NCI-H2107 (cell line): Measurements from ENCODE around the gene R3HDM2.

Source experiments
- DNase-seq: peaks from one replicate; lab custom pipeline; 2025; lab: John Stamatoyannopoulos, UW

Gene R3HDM2

DNA sequence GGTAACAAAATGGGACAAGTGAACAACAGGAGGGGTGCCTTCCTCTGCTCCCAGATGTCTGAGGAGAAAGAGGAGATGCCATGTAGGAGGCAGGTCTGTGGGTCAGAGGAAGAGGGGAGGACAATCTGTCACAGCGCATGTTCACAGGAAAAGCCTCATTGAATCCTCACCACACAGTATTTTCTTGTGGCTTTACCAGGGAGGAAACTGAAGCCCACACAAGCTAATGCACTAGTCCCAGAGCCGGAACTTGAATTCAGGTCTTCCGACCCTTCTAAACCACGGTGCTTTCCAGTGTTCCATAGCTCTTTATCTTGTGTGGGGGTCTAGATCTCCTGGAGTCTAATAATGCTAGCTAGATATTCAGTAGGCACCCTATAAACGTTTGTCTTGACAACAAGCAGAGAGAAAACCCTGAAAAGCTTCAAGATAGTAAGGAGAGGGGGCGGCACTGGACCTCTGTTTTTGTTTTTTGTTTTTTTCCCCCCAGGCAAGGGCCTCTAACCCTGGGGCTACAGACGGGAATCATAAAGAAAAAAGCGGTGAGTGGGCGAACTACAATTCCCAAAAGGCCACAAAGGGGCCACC lies 201.7 kb downstream of the R3HDM2 start:
- DNase-seq, result no peak

DNA sequence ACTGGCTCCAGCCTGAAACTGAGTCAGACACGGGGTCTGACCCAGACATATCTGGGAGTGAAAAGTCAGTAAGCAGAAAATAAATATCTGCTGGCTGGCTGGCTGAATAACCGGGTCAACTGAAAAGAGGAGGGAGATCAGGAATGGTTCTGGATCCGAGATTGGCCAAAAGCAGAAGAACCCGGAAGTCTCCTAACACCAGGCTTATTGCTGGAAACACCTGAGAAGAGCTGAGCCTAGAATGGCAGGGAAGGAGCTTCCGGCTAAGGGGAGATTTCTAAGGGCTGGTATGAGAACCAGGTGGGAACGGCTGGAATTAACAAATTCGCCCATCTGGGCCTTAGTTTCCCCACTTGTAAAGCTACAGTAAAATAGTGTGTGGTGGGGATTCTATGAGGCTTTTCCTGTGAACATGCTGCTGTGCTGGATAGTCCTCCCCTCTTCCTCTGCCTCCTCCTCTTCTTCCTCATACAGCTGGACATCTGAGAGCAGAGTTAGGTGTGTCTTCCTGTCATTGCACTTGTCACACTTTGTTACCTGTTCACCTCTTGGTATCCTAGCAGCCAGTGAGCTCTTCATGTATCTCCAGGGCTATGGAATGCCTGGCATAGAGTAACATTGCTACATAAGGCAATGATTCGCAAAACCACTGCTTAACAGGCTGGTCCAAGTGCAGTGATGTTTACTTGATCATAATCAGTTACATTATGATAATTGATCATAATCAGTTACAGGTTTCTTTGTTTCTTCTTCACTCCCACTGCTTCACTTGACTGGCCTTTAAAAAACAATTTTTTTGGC lies 203.3 kb downstream of the R3HDM2 start:
- no peak for DNase-seq

DNA sequence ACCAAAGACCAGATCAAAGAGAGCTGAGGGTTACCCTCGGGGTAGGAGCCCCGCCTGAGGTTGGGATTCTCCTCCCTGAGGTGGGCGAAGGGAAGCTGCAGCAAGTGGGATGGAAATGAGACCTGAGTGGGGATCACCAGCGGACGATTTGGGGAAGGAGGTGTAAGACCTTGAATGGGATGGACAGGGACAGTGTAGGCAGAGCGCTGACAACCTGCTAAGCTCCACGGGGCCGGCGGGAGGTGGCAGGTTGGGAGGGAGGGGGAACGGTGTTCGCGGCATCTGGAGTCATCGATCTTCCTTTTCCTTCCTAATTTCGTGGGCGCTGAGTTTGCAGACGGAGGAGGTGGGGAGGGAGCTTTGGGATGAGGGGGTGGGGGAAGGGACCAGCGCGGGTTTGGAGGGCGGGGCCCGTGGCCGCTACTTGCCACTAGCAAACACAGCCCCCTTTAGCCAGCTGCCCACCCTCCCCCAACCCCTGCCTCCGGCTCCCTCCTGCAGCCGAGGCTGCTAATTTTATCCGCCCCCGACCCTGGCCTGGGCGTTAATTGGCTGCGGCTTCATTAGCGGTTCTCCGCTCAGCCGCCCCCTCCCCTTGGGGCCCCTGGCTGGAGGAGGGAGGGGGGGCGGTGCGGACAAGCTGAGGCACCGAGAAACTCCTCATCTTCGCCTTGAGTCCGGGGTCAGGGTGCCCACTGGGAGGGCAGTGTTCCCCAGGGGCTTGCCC lies 204.1 kb downstream of the R3HDM2 start:
- DNase-seq, result no peak

GRCh38 chr12:57225680-57226210 lies 205.1 kb downstream of the R3HDM2 start:
- DNase-seq, result no peak

DNA sequence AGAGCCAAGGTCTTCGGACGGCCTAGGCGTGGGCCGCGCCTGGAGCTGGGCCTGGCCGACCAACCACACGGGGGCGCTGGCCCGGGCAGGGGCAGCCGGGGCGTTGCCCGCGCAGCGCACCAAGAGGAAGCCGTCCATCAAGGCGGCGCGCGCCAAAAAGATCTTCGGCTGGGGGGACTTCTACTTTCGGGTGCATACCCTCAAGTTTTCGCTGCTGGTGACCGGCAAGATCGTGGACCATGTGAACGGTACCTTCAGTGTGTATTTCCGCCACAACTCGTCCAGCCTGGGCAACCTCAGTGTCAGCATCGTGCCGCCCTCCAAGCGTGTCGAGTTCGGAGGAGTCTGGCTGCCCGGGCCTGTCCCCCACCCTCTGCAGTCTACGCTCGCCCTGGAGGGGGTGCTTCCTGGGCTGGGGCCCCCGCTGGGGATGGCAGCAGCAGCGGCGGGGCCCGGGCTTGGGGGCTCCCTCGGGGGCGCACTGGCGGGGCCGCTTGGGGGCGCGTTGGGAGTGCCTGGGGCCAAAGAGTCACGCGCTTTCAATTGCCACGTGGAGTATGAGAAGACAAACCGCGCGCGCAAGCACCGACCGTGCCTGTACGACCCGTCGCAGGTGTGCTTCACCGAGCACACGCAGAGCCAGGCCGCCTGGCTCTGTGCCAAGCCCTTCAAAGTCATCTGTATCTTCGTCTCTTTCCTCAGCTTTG lies 205.7 kb downstream of the R3HDM2 start:
- DNase-seq, result no peak

DNA sequence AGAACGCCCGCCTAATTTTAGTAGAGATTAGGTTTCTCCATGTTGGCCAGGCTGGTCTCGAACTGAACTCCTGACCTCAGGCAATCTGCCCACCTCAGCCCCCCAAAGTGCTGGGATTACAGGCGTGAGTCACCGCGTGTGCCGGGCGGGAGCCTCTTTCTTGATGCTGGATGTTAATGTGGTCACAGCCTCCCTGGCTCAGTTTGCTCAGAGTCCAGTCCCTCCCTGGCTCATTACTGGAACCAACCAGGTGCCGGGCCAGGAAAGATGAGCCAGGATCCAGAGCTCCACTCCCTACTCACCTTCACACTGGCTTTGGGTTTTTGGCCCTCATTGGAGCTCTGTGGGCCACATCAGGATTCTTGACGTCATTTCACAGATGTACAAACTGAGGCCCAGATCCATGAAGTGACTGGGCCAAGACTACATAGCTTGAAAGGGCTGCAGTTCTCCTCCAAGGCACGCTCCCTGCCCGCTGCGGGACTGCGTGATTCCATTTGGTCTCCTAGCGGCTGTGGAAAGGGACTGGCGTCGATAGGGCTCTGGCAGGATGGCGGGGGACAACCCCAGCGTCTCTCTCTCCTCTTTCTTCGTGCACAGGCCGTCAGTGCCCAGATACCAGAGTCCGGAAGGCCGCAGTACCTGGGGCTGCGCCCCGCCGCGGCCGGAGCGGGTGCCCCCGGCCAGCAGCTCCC lies 206.4 kb downstream of the R3HDM2 start:
- DNase-seq, result no peak

GRCh38 chr12:57223191-57224165 lies 207.4 kb downstream of the R3HDM2 start:
- no peak for DNase-seq

DNA sequence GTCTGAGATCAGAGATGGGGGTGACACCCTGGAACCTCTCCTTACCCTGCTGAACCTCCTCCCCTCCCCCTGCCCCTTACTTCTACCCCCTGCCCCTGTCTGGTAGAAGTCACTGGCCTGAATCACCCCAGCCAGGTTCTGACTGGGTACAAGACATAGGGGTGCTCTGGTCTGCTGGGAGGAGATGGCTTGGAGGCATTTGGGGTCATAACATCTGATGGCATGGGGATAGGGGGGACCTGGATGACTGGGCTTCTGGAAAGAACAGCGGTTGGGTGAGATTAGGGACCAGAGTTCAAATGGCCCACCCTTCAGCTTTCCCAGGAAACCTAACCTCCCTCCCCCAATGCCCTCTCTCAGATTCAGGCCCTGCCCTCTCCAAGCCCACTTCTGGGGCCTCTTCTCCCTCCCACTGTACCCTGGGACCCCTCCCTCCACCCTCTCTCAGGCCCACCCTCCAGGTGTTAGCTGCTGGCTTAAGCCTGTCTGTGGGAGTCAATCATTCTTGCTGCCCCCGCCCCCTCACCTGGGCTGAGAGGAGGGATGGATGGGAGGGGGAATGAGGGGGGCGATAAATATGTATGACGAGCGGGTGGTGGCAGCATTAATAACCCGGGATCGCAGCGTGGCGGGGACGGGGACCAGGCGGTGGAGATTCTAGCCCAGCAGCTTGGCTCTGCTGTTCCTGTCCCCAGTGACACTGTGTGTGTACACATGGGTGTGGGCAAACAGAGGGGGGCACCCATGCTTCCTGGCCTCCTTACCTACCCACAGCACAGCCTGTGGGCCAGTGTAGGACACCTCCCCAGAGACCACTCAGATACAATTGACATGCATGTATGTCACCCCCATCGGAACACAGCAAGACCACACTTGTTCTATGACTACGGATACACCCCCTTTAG lies 208.3 kb downstream of the R3HDM2 start:
- no peak for DNase-seq

DNA sequence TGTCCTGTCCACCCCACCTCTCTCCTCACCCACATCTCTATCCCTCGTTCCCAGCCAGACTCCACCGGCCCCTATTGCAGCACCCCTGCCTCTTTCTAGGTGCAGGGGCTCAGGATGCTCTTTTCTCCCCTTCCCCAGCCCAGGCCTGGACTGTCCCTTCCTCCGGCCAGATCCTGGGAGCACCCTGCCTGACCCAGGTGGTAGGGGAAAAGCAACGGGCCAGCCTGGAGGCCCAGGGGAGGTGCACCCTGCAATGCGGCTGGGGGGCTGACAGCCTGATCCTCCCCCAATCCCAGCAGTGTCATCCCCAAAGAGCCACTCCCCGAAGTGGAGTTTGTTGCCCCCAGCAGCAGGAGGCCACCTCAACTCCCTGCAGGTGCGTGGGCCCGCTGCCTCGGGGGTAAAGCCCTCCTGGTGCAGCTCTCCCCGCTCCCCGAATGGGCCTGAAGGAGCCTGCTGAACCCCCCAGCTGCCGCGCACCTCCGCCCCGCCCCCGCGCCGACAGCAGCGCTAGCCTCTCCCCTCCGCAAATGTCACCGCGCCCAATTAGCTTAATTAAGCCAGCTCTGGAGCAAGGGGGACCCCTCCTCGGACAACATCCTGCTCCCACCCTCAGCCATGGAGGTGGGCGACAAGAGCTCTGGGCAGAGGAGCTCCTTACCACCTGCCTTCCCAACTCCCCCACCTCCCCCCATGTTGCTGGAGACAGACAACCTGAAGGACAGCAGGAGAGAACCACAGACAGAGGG lies 209.5 kb downstream of the R3HDM2 start:
- no peak for DNase-seq

DNA sequence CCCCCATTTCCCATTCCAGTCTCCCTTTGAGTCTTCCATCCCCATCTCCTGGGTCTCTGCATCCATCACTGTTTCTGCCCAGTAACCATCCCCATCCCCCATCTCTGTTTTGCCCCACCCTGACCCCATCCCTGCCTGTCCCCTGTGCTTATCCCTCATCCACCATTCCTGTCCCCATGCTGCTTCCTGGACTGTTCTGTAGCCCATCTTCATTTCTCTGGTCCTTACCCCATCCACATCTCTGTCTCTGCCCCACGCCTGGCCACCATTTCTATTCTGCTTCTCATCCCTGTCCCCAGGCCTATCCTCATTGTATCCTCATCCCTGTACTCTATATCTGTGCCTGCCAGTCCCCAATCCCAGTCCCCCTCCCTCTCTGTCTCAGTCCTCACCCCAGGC lies 210.1 kb downstream of the R3HDM2 start:
- no peak for DNase-seq

GRCh38 chr12:57219993-57220754 lies 210.7 kb downstream of the R3HDM2 start:
- no peak for DNase-seq

GRCh38 chr12:57219205-57219992 lies 211.4 kb downstream of the R3HDM2 start:
- no peak for DNase-seq

- DNase-seq, result no peak
These were observed 212.6 kb downstream of the R3HDM2 start for GRCh38 chr12:57218030-57218853.

DNA sequence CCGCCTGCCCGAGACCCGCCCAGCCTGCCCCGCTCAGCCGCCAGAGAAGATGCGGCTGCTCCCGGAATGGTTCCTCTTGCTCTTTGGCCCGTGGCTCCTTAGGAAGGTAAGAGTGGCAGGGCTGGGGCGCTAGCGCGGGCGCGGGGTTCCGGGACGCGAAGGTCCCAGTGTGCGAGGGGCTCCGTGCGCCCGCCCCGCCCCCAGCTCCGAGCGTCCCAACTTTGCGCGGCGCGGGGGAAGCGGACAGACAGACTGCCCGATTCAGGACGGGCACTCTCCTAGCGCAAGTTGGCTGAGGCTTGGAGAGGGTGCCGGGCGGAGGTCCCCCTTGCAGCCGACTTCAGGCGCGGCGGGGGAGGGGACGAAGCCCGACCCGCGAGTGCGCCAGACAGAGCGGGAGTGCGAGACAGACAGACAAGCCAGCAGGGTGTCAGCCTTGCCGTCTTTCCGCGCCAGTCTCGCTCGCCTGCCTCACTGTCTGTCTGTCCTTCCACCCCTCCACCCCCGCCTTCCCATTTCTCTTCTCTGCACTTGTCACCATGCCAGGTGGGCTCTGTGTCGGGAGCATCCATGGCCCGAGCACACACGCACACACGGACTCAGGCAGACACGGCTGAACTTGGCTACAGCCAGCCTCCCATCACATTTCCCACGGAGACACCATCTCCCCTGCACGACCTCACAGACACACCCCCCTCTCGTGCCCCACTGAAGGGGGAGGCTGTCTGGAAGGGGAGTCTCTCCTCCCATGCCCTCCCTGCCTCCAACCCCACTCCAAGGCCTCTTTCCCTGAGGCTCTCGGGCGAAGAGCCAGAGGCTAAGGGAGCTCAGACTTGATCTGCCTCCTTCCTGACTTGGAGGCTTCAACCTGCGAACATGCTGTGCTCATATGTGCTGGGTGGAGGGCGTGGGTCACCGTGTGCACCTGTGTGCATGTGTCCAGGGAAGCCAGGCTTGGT lies 213.6 kb downstream of the R3HDM2 start:
- DNase-seq, result no peak
